ENCODE results near the gene MSI1.

The MSI1 gene

DNA sequence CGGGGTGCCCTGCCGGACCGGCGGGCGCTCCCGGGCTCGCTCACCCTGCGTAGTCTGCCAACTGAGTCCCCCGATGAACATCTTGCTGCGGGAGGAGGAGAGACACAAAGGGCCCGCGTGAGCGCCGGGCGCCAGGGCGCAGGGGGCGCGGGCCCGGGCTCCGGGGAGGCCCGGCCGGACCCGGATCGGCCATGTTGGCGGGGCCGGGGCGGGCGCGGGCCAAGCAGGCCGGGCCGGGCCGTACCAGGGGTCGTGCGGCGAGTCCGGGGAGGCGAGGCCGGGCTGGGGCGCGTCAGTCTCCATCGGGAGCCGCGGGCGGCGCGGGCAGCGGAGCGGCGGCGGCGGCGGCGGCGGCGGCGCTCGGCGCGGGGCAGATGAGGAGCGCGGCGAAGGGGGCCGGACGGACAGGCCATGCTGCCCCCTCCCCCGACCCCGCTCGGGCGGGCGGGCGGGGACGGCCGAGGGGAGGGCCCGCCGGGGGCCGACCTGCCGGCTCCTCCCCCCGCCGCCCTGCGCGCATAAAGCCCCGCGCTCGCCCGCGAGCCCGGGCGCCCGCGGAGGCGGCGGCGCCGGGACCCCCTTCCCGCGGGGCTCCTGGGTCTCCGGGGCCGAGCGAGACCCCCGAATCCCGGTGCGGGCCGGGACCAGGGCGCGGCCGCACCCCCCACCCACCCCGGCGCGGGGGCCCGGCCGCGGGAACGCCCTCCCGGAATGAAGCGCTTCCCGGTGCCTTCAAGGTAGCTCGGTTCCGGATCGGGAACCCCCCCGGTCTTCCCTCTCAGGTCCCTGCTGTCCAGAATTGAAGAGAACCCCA, at the start of gene MSI1:
MSI1 (minus strand) TSS at position 376 of the 814 bp plus-strand sequence; CDS start at position 303, 73 bp downstream.
- peak; percentile 76 for DNase-seq (ENCODE audit: low spot score)

GRCh38 chr12:120417917-120418580, 49.1 kb upstream of the MSI1 start:
- DNase-seq (ENCODE audit: low spot score): no peak

GRCh38 chr12:120416490-120417216, 47.7 kb upstream of the MSI1 start:
- DNase-seq (ENCODE audit: low spot score): no peak

GRCh38 chr12:120413901-120414695, 45.1 kb upstream of the MSI1 start:
- DNase-seq (ENCODE audit: low spot score): peak; percentile 89

GRCh38 chr12:120412421-120412820, 43.5 kb upstream of the MSI1 start:
- no peak for DNase-seq (ENCODE audit: low spot score)

- DNase-seq (ENCODE audit: low spot score): no peak
Observed at GRCh38 chr12:120408771-120409170, 39.8 kb upstream of the MSI1 start.

GRCh38 chr12:120406553-120406952, 37.6 kb upstream of the MSI1 start:
- no peak for DNase-seq (ENCODE audit: low spot score)

DNA sequence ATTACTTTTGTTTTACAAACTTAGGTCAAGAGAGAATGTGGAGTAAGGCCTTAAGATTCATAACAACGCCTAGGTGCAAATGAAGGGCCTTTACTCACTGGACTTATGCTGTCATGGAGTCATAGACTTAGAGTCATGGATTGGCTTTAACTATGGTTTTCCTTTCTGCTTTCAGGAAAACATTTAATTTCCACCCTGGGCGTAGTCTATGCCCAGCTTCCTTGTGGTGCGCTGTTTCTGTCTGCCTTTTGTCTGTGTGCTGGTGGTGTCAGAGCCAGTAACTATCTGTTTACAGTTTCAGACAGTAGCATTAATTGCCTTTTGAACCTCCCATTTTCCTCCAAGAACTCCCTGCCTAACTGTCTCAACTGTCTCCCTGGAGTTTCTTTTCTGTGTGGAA, 37.1 kb upstream of the MSI1 start:
- DNase-seq (ENCODE audit: low spot score): no peak

GRCh38 chr12:120404271-120404670, 35.3 kb upstream of the MSI1 start:
- no peak for DNase-seq (ENCODE audit: low spot score)

- DNase-seq (ENCODE audit: low spot score): no peak
Observed at GRCh38 chr12:120403869-120404268, 34.9 kb upstream of the MSI1 start.

DNA sequence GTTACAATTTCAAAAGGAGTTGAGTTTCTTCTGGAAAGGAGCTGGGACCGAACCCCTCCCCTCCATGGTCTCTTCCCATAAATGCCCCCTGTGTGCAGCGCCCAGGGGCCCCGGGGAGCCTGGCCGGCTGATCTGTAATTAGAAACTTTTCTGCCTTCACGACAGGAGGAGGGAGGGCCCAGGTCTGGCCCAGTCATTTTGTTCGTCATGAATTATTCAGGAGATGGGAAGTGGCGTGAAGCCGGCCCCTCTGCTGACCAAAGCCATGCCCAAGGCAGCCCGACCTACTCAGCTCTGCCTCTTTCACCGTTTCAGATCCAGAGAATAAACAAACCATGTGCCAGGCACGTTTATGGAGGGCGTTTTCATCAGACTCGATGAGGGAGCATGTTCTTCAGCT, 33.3 kb upstream of the MSI1 start:
- DNase-seq (ENCODE audit: low spot score): peak; percentile 72

DNA sequence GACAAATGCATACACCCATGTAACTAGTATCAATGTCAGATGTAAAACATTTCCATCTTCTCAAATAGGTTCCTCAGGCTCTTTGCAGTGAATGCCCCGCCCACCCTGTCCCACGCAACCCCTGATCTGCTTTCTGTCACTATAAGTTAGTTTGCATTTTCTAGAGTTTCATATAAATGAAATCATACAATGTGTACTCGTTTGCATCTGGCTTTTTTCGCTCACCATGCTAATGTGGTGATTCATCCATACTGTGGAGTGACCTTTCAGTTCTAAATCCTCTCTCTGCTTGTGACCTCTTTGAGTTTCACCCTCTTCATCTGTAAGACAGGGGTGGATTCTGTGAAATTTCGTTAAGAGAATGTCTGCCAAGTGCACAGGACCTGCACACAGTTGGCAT, 30.6 kb upstream of the MSI1 start:
- no peak for DNase-seq (ENCODE audit: low spot score)

DNA sequence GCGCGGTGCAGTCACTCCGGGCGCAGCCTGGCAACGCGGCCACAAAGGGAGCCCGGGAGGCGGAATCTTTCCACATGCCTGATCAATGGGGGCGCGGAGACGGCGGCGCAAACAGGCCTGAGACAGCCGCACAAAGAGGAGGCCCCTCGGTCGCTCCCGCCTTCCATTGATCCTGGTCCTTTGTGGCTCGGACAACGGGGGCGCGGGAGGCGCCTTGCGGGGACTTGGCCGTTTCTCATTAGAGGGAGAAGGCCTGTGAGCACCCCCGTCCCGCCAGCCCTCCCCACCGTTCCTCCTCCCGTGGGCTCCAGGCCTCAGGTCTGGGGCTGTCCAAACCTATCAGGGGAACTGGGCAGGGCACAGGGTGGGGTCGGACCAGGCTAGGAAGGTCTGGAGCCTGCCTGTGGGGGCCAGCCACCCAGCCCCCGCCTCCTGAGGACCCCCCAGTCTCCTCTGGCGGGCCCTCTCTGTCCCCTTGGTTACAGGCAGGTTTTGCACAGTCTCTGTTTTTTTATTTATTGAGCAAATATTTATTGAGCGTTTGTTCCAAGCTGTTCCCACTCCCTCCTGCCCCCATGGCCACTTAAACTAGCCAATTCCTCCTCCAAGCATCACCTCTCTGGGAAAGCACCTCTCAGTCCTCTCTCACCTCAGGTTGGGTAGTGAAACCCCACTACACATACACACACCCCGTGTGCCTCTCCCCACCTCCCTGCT, 29.0 kb upstream of the MSI1 start:
- DNase-seq (ENCODE audit: low spot score): no peak

DNA sequence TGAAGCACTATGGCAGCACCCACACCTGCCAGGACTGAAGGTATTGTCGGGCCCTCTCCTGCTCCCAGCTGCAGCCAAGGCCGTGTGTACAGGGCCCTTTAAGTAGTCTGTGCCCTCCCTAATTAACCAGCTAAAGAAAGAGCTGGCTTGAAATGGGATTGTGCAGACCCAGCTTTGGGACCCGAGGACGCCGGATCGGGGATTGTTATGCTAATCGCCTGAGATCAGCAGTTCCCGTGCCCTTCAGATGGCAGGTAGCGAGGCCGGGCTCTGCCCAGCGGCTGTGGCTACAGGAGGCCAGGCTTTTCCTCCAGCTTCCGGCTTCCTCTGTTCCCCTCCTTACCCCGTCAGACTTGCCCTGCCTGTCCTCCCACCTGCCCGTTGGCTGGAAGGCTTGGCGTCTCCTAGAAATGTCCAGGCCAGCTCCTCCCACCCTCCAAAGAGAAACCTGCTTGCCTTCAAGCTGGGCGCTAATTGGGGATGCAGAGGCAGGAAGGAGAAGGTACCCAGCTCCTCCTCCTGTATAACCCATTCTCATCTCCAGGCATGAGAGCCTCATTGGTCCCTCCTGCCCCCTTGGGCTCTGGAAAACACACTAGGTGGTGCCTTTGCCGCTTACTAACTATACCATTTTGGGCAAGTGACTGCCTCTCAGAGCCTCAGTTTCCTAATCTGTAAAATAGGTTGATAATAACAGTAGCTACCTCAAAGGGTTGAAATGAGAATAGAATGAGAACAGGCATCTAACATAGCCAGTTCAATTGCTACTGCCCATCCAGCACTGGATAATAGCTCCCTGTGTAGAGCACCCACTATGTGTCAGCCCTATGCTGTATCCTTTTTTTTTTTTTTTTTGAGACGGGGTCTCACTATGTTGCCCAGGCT, 25.8 kb upstream of the MSI1 start:
- DNase-seq (ENCODE audit: low spot score): peak; percentile 84

DNA sequence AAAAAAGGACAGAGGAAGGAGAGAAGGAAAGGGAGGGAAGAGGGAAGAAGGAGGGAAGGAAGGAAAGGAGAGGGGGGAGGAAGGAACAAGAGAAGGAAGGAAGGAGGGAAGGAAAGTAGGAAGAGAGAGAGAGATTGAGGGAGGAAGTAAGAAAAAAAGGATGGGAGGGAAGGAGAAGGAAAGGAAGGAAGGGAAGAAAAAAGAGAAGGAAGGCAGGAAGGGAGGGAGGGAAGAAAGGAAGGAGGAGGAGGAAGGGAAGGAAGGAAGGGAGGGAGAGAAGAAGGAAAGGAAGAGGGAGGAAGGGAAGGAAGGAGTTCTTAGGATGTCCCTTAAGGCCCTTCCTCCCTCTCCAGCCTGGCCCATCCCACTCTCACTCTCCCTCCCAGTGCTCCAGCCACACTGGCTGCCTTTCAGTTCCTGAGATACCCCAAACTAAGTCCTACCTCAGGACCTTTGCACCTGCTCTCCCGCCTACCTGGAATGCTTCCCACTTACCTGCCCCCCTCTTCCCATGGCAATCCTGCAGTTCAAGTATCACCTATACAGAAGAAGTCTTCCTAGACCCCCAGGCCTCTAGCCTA, 21.7 kb upstream of the MSI1 start:
- DNase-seq (ENCODE audit: low spot score): no peak

GRCh38 chr12:120388691-120389481, 19.9 kb upstream of the MSI1 start:
- peak; percentile 80 for DNase-seq (ENCODE audit: low spot score)

GRCh38 chr12:120381752-120382419, 12.9 kb upstream of the MSI1 start:
- no peak for DNase-seq (ENCODE audit: low spot score)

GRCh38 chr12:120378036-120378435, 9.1 kb upstream of the MSI1 start:
- no peak for DNase-seq (ENCODE audit: low spot score)

DNA sequence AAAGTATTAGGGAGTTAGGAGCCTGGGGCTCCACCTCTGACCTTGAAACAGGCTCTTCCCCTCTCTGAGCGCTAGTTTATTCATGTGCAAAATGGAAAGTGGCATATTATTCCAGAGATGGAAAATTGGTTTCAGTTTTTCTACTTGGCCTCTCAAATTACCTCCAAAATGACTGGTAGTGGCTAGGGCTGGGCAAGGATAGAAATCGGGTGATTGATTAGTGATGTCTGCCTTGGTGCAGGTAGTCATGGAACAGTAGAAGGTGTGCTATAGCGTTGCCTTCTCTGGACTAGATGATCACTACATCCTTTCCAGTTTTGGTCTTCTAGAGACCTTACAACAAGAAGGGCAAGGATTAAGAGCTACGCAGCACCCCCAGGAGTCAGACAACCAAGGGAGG, 8.6 kb upstream of the MSI1 start:
- no peak for DNase-seq (ENCODE audit: low spot score)

Data from iPS-NIHi11 (cell line).